Measurements from ENCODE around the gene ANAPC15. TPM values are rescaled to one million over a fixed set of nuclear protein-coding genes. Genes with fewer than 3 reads are reported as not detected.

ANAPC15 gene
- total RNA-seq, 2 experiments from 2014 or later: 62.9 to 69.5 TPM

DNA sequence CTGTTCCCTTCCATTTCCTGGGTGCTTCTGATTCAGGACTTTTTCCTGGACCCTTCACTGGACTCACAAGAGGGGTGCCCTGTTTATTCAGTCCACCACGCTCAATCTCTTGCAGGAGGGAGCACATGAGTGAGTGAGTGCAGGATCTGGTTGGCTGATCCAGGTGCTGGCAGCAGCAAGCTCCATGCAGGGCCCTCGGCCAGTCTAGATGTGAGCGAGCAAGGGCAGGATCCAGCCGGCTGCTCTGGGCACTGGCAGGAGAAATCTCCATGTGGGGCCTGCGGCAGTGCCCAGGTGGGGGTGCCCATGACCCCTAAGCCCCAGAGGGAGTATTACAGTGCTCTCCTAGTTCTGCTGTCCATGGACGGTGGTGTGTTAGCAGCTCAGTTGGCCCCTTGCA is 11.6 kb upstream of the ANAPC15 start:
- Mint-ChIP-seq H3K9me3 (ENCODE audit: insufficient read depth) (peaks cover 8% of the 10 kb centered on the region), H3K4me1 (ENCODE audit: low read depth) (peaks cover 4% of the 10 kb centered on the region), H3K27ac (no peak overlapping the region), H3K27me3 (ENCODE audit: low read depth) (peaks cover 9% of the 10 kb centered on the region), H3K4me3 (no peak overlapping the region), H3K36me3 (ENCODE audit: low read depth) (peaks cover 5% of the 10 kb centered on the region)
- ChIA-PET POLR2A (interaction anchor here (2.8 kb wide), 1 partner anchor 11 kb away, joined by 11 read pairs; the partner anchor contains the start of gene ANAPC15), CTCF (interaction anchor here (1.5 to 3.4 kb wide), 2 partner anchors 20 to 33 kb away, joined by 3 to 22 read pairs; no protein-coding TSS in a partner anchor)
- DNase-seq (no peak), ATAC-seq (no peak)

- ChIA-PET CTCF (no interaction called here), POLR2A (interaction anchor here (2.8 kb wide), 1 partner anchor 10 kb away, joined by 11 read pairs; the partner anchor contains the start of gene ANAPC15)
- H3K27ac Mint-ChIP-seq: no peak overlapping the region
- peaks cover 6% of the 10 kb centered on the region for H3K9me3 Mint-ChIP-seq (ENCODE audit: insufficient read depth)
- H3K4me3 Mint-ChIP-seq: no peak overlapping the region
- DNase-seq: no peak
- peaks cover 4% of the 10 kb centered on the region for H3K27me3 Mint-ChIP-seq (ENCODE audit: low read depth)
- peaks cover 6% of the 10 kb centered on the region for H3K4me1 Mint-ChIP-seq (ENCODE audit: low read depth)
- ATAC-seq: no peak
- no peaks in the 10 kb centered on the region for H3K36me3 Mint-ChIP-seq (ENCODE audit: low read depth)
Measured at GRCh38 chr11:72123117-72123653, 10.7 kb upstream of the ANAPC15 start.

DNA sequence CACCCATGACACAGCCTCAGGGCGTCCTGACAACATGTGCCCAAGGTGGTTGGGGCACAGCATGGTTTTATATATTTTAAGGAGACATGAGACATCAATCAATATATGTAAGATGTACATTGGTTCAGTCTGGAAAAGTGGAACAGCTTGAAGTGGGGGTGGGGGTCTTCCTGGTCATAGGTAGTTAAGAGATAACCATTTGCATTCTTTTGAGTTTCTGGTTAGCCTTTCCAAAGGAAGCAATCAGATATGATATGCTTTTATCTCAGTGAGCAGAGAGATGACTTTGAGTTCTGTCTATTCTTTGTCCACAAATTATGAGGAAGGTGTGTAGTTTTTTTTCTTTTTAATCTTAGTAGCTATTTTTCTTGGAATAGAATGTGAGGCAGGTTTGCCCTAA is 10.1 kb upstream of the ANAPC15 start:
- CTCF ChIA-PET: no interaction called here
- peaks cover 6% of the 10 kb centered on the region for H3K4me1 Mint-ChIP-seq (ENCODE audit: low read depth)
- H3K9me3 Mint-ChIP-seq (ENCODE audit: insufficient read depth): peaks cover under 1% of the 10 kb centered on the region
- ATAC-seq: no peak
- no peak overlapping the region for H3K27ac Mint-ChIP-seq
- no peaks in the 10 kb centered on the region for H3K36me3 Mint-ChIP-seq (ENCODE audit: low read depth)
- H3K27me3 Mint-ChIP-seq (ENCODE audit: low read depth): peaks cover 2% of the 10 kb centered on the region
- POLR2A ChIA-PET: no interaction called here
- no peak overlapping the region for H3K4me3 Mint-ChIP-seq
- no peak for DNase-seq

DNA sequence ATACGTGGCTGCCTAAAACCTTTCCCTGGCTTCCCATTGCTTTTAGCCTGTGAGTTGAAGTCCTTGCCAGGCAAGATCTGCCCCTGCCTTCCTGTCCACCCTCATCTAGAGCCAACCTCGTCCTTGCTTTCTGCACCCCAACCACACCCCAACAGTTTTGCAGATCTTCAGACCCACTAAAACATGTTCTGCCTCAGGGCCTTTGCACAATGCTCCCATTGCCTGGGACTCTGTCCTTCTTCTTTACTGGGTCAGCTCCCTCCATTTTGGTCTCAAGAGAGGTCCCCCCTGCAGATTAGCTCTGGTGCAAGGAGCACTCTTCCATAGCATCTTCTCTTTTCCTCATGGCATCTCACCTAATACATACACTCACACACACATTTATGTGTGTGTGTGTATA is 8.4 kb upstream of the ANAPC15 start:
- CTCF ChIA-PET: interaction anchor here (0.7 kb wide), 1 partner anchor 22 kb away, joined by 3 read pairs; no protein-coding TSS in a partner anchor

DNA sequence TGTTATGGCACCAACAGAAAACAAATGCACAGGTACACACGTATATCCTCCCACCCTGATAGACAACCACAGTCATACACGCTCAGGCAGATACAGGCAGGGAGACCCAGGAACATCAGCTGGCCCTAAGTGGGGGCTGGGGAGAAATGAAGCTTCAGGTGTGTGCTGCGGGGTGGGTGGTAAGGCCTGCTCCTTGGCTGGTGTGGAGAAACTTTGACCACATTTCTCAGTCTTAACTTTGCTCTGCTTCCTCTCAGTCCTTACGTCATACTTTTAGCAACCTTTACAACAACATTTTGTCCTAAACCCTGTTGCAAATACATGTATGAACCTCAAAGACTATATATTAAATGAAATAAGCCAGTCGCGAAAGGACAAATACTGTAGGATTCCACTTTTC is 6.7 kb upstream of the ANAPC15 start:
- Mint-ChIP-seq H3K9me3 (ENCODE audit: insufficient read depth) (no peaks in the 10 kb centered on the region), H3K27ac (no peak overlapping the region), H3K4me1 (ENCODE audit: low read depth) (peaks cover 6% of the 10 kb centered on the region), H3K27me3 (ENCODE audit: low read depth) (no peaks in the 10 kb centered on the region), H3K4me3 (no peak overlapping the region), H3K36me3 (ENCODE audit: low read depth) (no peaks in the 10 kb centered on the region)
- ChIA-PET CTCF (interaction anchor here (2.2 kb wide), 1 partner anchor 25 kb away, joined by 7 read pairs; no protein-coding TSS in a partner anchor), POLR2A (interaction anchor here (0.7 kb wide), 1 partner anchor 19 kb away, joined by 4 read pairs; no protein-coding TSS in a partner anchor)
- ATAC-seq (no peak), DNase-seq (no peak)

More for the DNA sequence above, 8.4 kb upstream of the ANAPC15 start:
- POLR2A ChIA-PET: no interaction called here
- Mint-ChIP-seq H3K36me3 (ENCODE audit: low read depth) (no peaks in the 10 kb centered on the region), H3K27me3 (ENCODE audit: low read depth) (no peaks in the 10 kb centered on the region), H3K4me3 (no peak overlapping the region), H3K9me3 (ENCODE audit: insufficient read depth) (no peaks in the 10 kb centered on the region), H3K27ac (no peak overlapping the region), H3K4me1 (ENCODE audit: low read depth) (peaks cover 6% of the 10 kb centered on the region)
- ATAC-seq (no peak), DNase-seq (no peak)

- CTCF ChIA-PET: interaction anchor here (1.0 to 2.7 kb wide), 2 partner anchors 9 to 28 kb away, joined by 3 to 9 read pairs; no protein-coding TSS in a partner anchor
- Mint-ChIP-seq H3K27me3 (ENCODE audit: low read depth) (no peaks in the 10 kb centered on the region), H3K36me3 (ENCODE audit: low read depth) (peaks cover 2% of the 10 kb centered on the region), H3K9me3 (ENCODE audit: insufficient read depth) (no peaks in the 10 kb centered on the region), H3K4me3 (no peak overlapping the region), H3K4me1 (ENCODE audit: low read depth) (peaks cover 22% of the 10 kb centered on the region), H3K27ac (no peak overlapping the region)
- DNase-seq (no peak), ATAC-seq (no peak)
- POLR2A ChIA-PET: no interaction called here
Measured at GRCh38 chr11:72116019-72116755, 3.7 kb upstream of the ANAPC15 start.

DNA sequence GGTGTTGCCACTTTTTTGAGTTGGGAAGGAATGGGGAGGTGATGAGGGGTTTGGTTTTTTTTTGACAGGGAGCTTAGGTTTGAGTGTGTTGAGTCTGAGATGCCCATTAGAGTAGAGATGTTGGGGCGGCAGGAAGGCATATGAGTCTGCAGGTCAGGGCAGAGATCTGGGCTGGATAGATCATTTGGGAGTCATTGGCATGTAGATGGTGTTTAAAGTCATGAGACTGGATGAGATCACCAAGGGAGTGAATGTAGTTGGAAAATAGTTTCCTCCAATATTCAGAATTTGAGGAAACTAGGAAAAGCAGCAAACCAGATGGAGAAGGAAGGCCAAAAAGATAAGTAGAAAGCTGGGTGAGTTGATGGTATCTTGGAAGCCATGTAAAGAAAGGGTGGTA is 2.1 kb upstream of the ANAPC15 start:
- ChIA-PET CTCF (interaction anchor here (2.7 kb wide), 1 partner anchor 29 kb away, joined by 9 read pairs; no protein-coding TSS in a partner anchor), POLR2A (no interaction called here)
- H3K36me3 Mint-ChIP-seq (ENCODE audit: low read depth): peaks cover 8% of the 10 kb centered on the region
- H3K27ac Mint-ChIP-seq: no peak overlapping the region
- no peak overlapping the region for H3K4me3 Mint-ChIP-seq
- no peak for ATAC-seq
- DNase-seq: no peak
- no peaks in the 10 kb centered on the region for H3K9me3 Mint-ChIP-seq (ENCODE audit: insufficient read depth)
- no peaks in the 10 kb centered on the region for H3K27me3 Mint-ChIP-seq (ENCODE audit: low read depth)
- H3K4me1 Mint-ChIP-seq (ENCODE audit: low read depth): peaks cover 26% of the 10 kb centered on the region

DNA sequence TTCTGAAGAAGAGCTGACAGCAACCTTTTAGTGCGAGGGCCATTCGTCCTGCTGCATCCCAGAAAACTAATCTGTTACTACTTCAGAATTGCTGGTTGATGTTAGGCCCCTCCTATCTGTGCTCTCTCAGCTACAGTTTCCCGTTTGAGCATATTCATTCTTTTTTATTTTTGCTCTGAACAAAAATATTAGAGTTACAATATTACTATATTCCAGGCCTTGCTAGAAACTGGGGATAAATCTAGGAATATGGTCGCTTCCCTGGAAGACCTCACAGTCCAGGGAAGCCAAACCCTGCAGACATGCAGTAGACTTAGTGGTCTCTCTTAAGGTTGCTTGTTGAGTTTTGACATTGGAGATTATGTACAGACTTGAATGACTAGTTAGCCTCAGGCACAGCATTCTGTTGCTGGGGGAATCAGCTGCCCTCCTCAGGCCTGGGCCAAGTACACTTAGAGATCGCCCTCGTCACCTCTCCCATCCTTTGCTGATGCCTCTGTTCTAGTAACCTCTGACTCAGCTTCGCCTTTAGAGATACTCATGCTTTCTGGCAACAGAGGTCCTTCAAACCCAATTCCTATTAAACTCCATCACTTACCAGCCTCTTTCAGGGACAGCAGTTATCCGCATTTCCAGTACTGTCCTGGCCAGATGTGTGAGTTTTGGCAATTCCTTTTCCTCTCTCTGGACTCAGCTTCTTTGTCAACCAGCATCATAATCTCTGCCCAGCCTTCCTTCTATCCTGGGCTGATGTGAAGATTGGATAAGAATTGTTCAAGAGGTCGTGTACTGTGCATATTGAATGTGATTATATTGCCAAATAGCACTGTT is 698 bp upstream of the ANAPC15 start:
- H3K36me3 Mint-ChIP-seq (ENCODE audit: low read depth): peaks cover 8% of the 10 kb centered on the region
- peak overlapping the region; percentile 100 for H3K27ac Mint-ChIP-seq
- no peak for ATAC-seq
- peaks cover 20% of the 10 kb centered on the region for H3K4me1 Mint-ChIP-seq (ENCODE audit: low read depth)
- peak overlapping the region; percentile 95 for H3K4me3 Mint-ChIP-seq
- DNase-seq: no peak
- H3K27me3 Mint-ChIP-seq (ENCODE audit: low read depth): no peaks in the 10 kb centered on the region
- ChIA-PET CTCF (interaction anchor here (1.1 to 3.7 kb wide), 6 partner anchors 11 to 321 kb away, joined by 3 to 25 read pairs (median 6); partner anchors contain the start of gene CLPB), POLR2A (interaction anchor here (0.6 to 3.6 kb wide), 16 partner anchors 11 to 1894 kb away, joined by 3 to 45 read pairs (median 4); partner anchors contain the start of genes INPPL1, LAMTOR1, RNF121 and XNDC1N)
- H3K9me3 Mint-ChIP-seq (ENCODE audit: insufficient read depth): no peaks in the 10 kb centered on the region

DNA sequence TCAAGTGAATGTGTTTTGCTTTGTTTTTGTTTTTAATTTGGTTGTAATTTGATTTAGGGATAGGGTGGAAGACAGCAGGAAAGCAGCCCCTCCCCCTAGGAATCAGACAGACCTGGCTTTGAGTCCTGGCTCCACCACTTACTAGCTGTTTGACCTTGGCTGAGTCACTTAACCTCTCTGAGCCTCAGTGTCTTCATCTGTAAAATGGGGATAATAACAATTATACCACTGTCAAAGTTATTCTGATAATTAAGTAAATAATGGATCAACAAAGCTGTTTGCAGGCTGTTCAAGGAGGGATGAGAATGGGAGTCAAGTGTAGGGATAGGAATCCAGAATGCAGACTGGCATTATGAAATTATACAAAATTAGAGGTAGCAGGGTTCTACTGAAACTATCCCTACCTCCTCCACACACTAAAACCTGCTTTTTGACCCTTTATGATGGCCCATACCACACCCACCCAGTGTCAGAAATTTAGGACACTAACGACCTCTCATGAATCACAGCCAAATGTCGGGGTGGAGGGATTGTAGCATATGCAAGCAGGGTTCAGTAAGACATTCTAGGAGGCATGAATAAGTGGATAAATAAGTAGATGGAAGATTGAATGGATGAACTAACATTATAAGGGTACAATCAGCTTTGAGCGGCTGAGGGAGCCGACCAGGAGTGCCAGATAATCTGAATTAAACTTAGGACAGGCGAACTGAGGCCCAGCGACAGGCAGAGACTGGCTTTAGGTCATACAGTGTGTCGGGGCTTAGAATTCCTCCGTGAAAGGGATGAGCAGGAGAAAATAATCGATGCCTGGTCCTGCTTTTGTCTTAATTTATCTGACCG is 974 bp downstream of the ANAPC15 start:
- CTCF ChIA-PET: interaction anchor here (1.1 to 3.7 kb wide), 7 partner anchors 9 to 323 kb away, joined by 3 to 25 read pairs (median 4); partner anchors contain the start of gene CLPB
- H3K9me3 Mint-ChIP-seq (ENCODE audit: insufficient read depth): no peaks in the 10 kb centered on the region
- DNase-seq (no peak), ATAC-seq (no peak)
- peak overlapping the region; percentile 95 for H3K4me3 Mint-ChIP-seq
- peaks cover 8% of the 10 kb centered on the region for H3K36me3 Mint-ChIP-seq (ENCODE audit: low read depth)
- POLR2A ChIA-PET: interaction anchor here (0.9 to 3.6 kb wide), 10 partner anchors 10 to 319 kb away, joined by 3 to 45 read pairs (median 4); partner anchors contain the start of genes LAMTOR1, RNF121 and XNDC1N
- H3K4me1 Mint-ChIP-seq (ENCODE audit: low read depth): peaks cover 20% of the 10 kb centered on the region
- peak overlapping the region; percentile 100 for H3K27ac Mint-ChIP-seq
- no peaks in the 10 kb centered on the region for H3K27me3 Mint-ChIP-seq (ENCODE audit: low read depth)

- Mint-ChIP-seq H3K9me3 (ENCODE audit: insufficient read depth) (no peaks in the 10 kb centered on the region), H3K36me3 (ENCODE audit: low read depth) (peaks cover 23% of the 10 kb centered on the region), H3K4me1 (ENCODE audit: low read depth) (peaks cover 30% of the 10 kb centered on the region), H3K4me3 (no peak within 1 kb of the TSS), H3K27ac (no peak within 1 kb of the TSS), H3K27me3 (ENCODE audit: low read depth) (no peaks in the 10 kb centered on the region)
- ChIA-PET POLR2A (interaction anchor here (0.7 to 1.4 kb wide), 2 partner anchors 11 to 1027 kb away, joined by 3 read pairs; no protein-coding TSS in a partner anchor), CTCF (interaction anchor here (0.8 to 1.8 kb wide), 3 partner anchors 14 to 81 kb away, joined by 4 read pairs; no protein-coding TSS in a partner anchor)
- ATAC-seq (no peak), DNase-seq (no peak)
Measured at GRCh38 chr11:72105888-72106287, 6.6 kb downstream of the ANAPC15 start, which contains the start of gene TOMT. TSS of gene TOMT (plus strand) at chr11:72105924. CDS start at chr11:72105952, 28 bp downstream.

Measured in activated CD8-positive, alpha-beta T cell treated with anti-CD3 and anti-CD28 coated beads, Interleukin-2, amount 10 ng/mL, durations not matched to agents 7 days and 5 days (primary cell).